Hypothalamus (tissue), 51 donors: ENCODE results near the gene DPP6.

ENCODE experiments used
- DNase-seq, 51 donors: peaks; one replicate each; lab custom pipeline; 2025; lab: John Stamatoyannopoulos, UW

The DPP6 gene

DNA sequence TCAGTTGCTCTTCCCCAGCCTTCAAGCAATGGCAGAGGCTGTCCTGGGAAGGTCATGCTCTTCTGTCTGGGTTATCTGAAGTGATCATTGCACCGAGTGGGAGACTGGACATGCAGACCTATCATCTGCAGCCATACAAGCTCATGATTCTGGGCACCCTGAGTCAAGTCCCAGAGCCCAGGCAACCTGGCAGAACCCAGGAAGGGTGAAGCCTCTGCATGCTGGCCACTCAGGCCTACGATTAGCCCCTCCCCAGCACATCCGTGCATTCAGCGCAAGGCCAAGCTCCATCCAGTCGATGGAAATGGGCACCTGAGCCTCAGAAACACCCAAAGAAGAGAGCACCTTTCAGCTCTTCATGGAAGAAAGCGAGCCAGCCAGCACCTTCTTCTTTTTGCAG lies 688.9 kb downstream of the DPP6 start:
- no peak for DNase-seq

DNA sequence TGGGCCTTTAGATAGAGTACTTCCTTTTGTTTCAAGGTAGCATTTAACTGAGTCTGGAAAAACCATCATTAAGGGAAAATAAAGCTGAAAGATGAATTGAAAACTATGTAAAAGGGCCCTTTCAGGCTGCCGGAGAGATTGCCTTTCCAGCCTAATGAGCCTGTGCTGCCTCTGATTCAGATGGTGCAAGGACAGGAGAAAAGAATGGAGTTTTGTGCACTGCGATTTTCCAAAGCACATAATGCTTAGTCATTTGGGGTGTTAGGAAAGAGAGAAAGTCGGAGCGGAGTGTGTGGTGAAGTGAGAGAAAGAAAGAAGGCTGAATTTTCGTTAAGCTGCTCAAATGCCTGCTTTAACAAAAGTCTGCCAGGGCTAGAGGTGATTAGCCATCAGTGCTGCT lies 691.0 kb downstream of the DPP6 start:
- peak in 9 of 51 donors; percentile 14 to 58 (median 25) for DNase-seq

DNA sequence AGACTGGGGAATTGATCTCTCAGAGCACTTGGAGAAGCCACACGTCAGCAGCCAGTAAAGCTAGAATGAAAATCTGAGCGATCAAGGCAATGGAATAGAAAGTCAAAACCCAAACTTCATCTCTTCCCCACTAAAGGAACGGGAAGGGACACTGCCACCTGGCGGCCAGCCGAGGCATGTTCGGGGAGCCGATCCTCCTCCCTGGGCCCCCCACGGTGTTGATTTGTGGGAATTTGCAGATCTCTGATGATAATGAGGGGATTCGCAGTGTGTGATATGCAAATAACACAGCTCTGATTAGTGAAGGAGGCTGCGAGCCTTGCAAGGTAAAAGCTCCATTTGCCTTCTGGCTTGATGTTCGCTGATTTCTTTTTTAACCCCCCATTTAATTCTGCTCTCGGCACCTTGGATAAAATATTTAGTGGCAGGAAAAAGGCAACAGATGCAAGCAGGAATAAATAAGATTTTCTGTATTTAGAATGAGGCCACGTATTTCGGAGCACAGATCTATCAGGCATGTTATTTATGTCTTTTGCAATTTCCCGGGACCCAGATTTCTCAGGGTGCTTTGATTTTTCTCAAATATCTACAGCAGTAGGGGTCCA lies 692.2 kb downstream of the DPP6 start:
- DNase-seq = peak in 41 of 51 donors; percentile 8 to 79 (median 43)

DNA sequence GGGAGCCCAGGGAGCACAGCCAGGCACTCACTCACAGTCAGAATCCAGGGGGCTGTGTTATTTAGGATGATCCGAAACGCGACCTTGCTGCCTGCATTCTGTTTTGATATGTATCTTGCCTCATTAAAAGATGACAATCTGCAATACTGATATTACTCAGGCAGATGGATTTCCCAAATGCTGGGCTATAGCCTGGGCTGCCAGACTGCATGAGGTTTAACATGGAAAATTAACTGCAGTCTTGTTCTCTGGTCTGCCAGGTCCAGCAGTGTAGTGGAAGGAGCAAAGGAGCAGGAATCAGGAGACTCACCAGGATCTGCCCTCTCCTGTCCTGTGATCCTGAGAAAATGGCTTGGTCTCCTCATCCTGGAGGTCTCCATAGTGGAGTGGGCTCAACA lies 692.7 kb downstream of the DPP6 start:
- peak in 1 of 51 donors; percentile 48 for DNase-seq

DNA sequence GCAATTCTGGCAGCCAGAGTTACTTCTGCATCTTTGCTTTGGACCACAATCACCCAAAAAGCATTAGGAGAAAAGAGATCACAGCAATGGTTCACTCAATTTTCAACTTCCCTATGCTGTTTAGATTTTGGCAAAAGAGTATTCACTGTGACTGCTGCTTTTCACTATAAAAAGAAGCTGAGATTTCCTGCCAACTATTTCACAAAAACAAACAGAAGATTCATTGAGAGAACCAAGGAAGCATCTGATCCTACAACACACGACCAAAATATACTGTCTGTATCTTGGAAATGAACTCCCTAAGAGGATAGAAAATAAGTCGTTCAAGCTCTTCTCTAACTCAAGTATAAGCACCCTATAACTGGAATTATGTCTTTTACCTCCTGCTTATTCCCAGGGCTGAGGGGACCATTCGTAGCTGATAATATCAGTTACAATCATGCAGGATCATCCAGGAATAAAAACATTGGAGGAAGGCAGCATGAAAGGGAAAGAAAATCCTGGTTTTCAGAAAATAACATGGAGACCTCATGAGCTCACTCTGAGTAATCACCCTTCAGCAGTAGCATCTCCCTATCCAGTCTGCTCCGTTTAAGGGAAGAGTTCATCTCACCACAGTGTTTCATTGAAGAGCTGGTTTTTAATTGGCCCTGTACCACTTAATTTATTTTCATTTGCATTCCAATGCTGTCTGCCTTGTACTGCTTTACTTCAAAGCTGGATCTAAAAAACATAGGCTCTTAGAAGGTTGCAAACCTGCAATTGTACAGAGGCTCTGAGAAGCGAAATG lies 694.6 kb downstream of the DPP6 start:
- peak in 3 of 51 donors; percentile 40 to 59 (median 47) for DNase-seq

DNA sequence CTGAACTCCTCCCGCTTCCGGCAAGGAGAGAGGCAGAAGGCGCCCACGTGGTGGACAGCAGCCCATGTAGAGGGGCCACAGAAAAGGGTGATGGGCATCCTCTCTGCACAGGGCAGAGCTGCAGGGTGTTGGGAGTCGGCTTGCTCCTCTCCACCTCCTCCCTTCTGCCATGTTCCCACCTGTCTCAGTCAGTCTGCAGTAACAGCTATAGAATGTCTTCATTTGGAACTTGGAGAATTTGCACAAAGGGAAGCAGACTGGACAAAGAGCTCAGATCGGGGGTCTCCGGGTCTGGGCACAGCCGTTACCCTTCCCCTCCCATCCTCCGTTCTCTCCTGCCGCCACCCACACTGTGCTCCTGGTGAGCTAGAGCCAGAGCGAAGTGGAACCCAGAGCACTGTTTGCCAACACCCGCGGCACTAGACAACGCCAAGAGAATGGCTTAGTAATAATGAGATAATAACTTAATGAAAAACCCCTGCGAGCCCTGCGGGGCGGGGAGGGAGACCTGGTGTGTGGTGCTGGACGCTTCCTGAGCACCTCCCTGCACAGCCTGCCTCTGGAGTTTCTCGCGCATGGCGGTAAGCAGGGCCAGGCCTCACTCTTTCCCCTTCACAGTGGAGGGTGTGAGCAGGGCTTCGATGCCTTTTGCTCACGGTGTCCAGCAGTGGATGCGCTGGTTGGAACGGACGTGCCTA lies 696.0 kb downstream of the DPP6 start:
- DNase-seq = no peak

DNA sequence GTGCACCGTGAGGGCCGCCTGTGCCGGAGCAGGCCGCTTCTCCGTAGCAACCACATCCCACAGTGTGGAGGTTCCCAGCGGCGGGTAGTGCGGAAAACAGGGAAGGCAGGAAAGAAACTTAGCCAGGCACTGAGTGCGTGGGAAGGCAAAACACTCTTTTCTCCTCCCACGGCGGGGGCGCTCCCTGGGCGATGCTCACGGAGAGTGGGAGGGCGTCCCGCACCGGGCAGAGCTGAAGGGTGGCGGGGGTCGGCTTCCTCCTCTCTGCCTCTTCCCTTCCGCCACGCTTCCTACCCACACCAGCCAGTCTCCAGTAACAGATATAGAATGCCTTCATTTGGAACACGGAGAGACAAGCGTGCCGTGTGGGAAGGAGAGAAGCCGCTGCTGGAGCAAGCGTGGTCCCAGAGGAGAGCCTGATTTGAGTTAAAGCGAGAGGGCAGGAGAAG lies 698.2 kb downstream of the DPP6 start:
- peak in 1 of 51 donors; percentile 37 for DNase-seq

DNA sequence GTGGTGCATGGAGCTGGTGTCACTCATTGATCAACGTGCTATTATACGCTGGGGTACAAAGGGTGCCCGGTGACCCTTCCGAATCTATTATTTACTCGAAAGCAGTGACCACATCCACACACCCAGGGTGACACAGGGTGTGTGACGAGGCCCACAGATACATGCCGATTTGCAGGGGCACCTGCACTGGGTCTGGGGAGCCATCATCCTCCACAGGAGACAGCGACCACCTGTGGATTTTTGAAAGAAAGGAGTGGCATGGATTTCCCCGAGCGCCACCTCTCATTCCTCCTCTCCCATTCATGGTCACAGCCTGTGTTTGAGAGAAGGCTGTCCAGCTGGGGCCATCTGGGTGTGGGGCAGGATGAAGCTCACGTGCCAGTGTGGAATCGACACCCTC lies 701.0 kb downstream of the DPP6 start:
- no peak for DNase-seq

DNA sequence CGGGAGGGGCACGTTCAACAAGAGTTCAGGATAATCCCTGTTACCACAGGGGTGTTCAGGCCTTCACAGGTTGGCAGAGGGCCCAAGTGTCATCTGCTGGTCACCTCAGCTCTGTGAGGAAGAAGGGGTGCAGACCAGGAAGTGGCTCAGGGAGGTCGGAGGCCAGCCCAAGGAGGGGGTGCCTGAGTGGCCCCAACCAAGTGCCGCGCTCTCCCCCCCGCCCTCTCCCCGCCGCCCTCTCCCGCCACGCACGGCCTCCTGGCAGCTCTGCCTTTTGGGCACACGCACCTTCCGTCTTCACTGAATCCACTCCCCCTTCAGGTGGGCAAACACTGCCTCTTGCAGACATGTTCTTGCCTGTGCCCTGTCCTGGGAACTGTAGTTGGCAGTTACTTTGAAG lies 705.6 kb downstream of the DPP6 start:
- DNase-seq = no peak

DNA sequence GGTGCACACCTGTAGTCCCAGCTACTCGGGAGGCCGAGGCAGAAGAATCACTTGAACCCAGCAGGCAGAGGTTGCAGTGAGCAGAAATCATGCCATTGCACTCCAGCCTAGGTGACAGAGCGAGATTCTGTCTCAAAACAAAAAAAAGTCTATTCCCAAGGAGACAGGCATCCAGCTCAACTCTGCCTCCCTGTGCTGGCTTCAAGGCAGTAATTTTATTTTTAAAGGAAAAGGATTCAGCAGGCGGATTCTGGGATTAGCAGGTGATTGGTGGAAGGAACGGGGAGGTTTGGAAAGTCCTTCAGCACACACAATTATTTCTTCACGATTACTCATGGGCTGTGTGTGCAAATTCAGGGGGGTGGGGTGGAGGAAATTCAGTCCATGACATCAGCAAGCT lies 707.8 kb downstream of the DPP6 start:
- no peak for DNase-seq

DNA sequence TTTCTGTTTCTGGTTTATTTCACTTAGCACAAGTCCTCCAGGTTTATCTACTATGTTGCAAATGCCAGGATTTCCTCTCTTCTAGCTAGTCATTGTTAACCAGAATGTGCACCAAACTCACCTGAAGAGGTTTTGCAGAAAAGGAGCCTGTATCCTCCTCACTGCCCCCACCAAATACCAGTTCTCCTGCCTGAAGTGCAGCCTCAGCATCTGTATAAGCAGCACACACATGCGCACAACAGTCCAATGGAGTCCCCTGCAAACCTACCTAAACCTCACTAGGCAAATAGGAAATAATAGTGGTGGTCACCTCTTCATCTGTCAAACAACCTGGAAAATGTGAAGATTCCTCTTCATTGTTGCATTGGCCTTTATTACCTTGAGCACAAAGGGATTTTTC lies 712.9 kb downstream of the DPP6 start:
- DNase-seq = no peak

DNA sequence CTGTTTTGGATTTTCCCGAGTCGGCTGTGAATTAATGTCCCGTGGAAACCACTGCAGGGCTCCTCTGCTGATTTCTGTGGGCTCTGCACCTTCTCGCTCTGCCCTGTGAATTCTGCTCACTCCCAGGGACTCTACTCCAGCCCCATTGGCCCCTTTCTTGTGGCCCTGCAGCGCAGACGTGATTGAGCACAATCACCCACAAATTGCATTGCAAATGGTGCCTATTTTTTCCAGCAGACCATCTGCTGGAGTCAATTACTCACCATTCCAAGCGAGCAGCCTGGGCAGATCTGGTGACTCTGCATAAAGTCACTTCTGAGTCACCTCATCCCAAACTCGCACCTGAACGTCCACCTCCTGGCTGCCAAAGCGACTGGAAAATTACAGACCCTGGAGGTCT lies 714.9 kb downstream of the DPP6 start:
- DNase-seq = peak in 2 of 51 donors; percentile 11 to 56

DNA sequence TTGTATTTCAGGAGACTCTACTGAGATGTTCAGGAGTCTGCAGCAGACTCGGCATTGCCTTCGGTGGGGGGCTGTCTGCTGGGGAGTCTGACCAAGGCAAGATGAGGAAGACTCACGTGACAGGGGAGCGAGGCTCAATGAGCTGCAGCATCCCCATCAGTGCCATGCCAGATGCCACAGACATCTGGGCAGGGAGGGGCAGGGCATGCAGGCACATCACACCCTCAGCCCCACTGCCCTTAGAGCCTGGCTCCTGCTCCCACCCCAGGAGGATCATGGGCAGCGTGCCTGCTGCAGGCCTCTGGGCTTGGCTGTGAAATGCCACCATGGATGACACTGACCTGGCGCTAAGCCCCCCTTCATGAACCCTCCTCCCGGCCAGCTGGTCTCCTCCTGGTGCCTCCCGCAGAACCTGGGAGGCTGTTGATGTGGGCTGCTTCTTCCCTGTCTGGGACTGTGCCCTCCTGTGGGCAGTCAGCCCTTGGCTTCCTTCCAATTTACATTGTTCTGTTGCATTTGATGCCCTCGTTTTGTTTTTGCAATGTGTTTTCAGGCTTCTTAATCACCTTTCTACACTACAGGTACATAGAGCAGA lies 715.7 kb downstream of the DPP6 start:
- peak in 1 of 51 donors; percentile 54 for DNase-seq

DNA sequence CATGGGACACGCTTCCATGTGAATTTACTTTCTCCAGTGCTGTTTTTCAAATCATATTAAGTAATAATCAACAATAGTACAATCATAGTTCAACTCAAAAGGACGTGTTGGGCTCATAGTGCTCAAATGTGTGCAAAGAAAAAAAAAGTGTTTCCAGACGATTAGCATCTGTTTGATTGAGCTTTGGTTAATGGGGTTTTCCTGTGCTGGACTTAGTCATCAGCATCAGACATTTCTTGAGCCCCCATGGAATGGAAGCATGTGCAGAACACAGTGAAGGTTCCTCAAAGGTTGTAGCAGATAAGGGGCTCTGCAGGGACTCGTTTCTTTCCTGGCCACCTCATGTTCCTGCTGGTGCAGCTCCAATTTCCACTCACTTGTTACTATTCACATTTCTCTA lies 716.8 kb downstream of the DPP6 start:
- DNase-seq = no peak

DNA sequence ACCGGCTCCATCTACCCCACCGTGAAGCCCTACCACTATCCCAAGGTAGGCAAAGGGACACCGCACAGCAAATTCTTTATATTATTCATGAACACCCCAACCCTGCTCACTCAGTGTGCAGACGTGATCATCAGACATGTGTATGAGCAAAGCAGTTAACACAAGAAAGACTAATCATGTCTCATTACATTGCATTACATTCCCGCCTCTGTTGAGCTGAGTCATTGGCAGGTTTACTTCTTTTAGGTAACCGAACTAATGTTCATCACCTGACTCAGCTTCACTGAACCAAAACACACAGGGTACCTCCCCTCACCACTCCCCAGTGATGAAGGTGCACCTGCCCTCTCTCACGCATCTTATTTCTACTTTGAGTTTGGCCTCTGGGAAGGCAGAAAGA lies 717.3 kb downstream of the DPP6 start:
- no peak for DNase-seq

DNA sequence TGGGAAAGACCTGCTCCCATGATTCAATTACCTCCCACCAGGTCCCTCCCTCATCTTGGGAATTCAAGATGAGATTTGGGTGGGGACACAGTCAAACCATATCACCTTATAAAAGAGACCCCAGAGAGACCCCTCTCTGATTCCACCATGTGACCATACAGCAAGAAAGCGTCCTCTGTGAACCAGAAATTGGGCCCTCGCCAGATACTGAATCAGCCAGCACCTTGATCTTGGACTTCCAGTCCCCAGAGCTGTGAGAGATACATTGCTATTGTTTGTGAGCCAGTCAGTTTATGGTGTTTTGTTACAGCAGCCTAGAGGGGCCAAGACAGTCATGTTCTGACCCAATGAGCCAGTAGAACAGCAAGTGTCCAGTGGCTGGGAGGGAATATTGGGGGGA lies 718.2 kb downstream of the DPP6 start:
- DNase-seq = no peak

DNA sequence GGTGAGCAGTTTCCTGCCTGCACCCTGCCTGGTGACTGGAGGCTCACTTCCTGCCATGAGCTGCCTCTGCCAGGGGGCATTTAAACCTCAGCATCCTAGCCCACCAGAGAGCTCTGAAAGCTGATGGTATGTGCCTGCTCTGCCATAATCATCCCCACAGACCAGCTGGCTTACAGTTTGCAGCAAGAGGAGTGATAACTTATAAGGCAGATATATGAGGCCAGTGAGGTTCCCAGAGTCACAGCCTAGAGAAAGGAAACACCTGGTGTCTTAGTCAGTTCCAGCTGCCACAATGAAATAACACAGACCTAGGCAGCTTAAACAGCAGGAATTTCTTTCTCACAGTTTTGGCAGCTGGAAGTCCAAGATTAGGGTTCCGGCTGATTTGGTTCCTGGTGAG lies 718.8 kb downstream of the DPP6 start:
- DNase-seq = no peak

DNA sequence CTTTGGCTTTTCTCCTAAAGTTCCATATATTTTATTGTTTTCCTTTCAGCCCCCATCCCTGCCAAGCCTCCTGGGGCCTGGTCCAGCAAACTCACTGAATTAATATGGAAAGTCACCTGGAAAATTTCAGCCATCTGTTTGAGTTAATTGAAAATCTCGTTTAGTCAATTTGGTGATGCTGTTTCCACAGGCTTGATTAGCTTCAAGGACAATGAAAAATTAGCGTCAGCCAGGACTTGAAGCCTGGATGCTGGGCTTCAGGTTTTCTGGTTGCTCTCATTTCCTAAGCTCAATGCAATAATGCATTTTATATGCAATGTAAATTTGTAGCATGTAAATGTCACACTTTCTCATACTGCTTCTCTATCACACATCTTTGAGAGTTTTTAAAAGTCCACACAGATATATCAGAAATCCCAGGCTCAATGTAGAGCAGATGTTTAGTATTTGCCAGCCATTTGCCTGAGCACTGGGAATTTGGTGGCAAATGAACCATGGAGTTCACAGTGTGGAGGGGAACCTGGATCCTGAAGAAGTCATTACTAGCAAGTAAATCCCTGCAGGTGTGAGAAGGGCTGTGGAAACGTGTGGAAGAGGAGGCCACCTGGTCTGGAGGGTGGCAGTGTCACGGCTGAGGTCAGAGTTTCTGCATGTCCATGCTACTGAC lies 722.2 kb downstream of the DPP6 start:
- no peak for DNase-seq

DNA sequence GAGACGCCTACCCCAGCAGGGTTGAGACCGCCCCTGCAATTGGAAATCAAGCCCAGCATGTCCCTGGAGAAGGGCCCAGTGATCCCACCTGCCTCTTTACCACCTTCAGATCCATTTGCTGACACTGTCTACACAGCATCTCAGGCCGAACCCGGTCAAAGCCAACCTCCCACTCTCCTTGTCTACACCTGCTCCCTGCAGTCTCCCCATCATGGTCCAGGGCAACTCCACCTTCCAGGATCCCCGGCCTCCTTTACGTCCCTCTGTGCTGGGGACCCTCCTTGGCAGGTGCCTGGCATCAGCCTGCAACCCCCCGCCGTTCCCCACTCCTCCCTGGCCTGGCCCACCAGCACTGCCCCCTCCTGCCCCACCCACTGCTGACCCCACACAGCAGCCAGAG lies 723.5 kb downstream of the DPP6 start:
- DNase-seq = no peak

DNA sequence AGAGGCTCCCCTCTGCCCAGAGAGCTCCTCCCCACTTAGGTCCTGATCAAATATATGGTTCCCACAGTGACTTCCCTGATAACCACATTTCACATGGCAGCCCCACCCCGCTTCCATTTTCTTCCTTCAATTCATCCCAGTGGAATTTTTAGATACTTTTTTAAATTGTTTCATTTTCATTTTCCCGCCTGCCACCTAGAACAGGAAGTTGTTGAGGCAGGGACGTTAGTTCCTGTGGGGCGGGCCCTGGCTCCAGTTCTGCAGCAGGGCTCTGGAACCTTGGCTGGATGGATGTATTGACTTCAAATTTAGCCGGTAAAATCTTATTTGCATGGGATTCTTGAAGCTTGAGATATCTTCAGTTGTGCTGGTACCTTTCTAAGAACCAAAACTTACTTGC lies 724.2 kb downstream of the DPP6 start:
- no peak for DNase-seq

DNA sequence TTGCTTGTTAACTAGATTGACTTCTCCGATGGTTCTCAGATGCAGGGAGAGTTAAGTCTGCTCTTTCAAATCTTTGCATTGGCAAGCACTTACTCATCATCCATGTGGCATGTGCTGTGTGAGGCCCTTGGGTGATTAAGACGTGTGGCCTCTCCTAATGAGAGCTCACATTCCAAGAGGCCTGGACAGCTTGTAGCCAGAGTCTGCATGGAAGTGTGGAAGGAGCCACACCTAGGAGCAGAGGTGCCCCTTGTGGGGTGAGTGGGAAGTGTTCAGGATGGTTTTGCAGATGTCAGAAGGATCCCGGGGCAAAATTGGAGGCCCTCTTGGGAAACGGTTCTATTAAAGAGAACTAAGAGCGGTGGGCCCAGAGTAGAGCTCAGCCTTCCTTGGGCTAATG lies 724.8 kb downstream of the DPP6 start:
- peak in 4 of 51 donors; percentile 7 to 53 (median 44) for DNase-seq
